PC-9 (cell line): Measurements from ENCODE around the gene NDUFAF8.

Source experiments
- CTCF ChIP-seq: fragments of 200-600 bp; sonication (generic); conservative IDR thresholded peaks from 2 replicates; pipeline ENCODE4 v1.6.1; 2017; ENCODE audit warnings: mixed run types, antibody characterized with exemption, mild to moderate bottlenecking, moderate library complexity
- EZH2 ChIP-seq: fragments of 200-600 bp; sonication (generic); IDR thresholded peaks from 2 replicates; pipeline ENCODE4 v1.8.0; 2017; ENCODE audit warnings: antibody characterized with exemption, low read depth

- TF ChIP-seq EZH2 (no peak), CTCF (no peak)
These were observed 48.0 kb downstream of the NDUFAF8 start for GRCh38 chr17:81287152-81287551.
